MM.1S (cell line): ENCODE data around the gene BACH2.

Experiments used
- DNase-seq: peaks from one replicate; pipeline ENCODE4 v3.0.0-alpha.2; 2015
- H2AFZ ChIP-seq: fragments of 300-600 bp; sonication (generic); 2 replicates; pipeline ENCODE4 v1.6.0; 2016; ENCODE audit warnings: antibody characterized with exemption, low read length
- H3F3A ChIP-seq: fragments of 300-600 bp; sonication (generic); 2 replicates; pipeline ENCODE4 v1.6.1; 2016; ENCODE audit warnings: mild to moderate bottlenecking, antibody characterized with exemption, low read length, moderate library complexity, mixed read lengths; ENCODE audit not compliant: insufficient read depth
- H3K27ac ChIP-seq: fragments of 300-600 bp; sonication (generic); 2 replicates; pipeline ENCODE4 v1.5.1; 2016; ENCODE audit warnings: mild to moderate bottlenecking, low read length
- H3K27me3 ChIP-seq: fragments of 300-600 bp; sonication (generic); replicated peaks from 2 replicates; pipeline ENCODE4 v1.6.0; 2016; ENCODE audit warnings: low read length; ENCODE audit not compliant: insufficient read depth
- H3K36me3 ChIP-seq: fragments of 300-600 bp; sonication (generic); replicated peaks from 2 replicates; pipeline ENCODE4 v1.6.1; 2016; ENCODE audit warnings: mild to moderate bottlenecking, low read length, mixed read lengths; ENCODE audit not compliant: insufficient read depth
- H3K4me1 ChIP-seq: fragments of 300-600 bp; sonication (generic); 2 replicates; pipeline ENCODE4 v1.6.1; 2016; ENCODE audit warnings: low read length, mixed read lengths
- H3K4me2 ChIP-seq: fragments of 300-600 bp; sonication (generic); 2 replicates; pipeline ENCODE4 v1.6.0; 2016; ENCODE audit warnings: low read depth, low read length
- H3K4me3 ChIP-seq: fragments of 300-600 bp; sonication (generic); 2 replicates; pipeline ENCODE4 v1.5.1; 2016; ENCODE audit warnings: low read length, mixed read lengths
- H3K79me2 ChIP-seq: fragments of 300-600 bp; sonication (generic); 2 replicates; pipeline ENCODE4 v1.6.1; 2016; ENCODE audit warnings: mixed run types, low read length, mixed read lengths
- H3K9ac ChIP-seq: fragments of 300-600 bp; sonication (generic); 2 replicates; pipeline ENCODE4 v1.6.1; 2016; ENCODE audit warnings: low read length, mixed read lengths
- H3K9me2 ChIP-seq: fragments of 300-600 bp; sonication (generic); replicated peaks from 2 replicates; pipeline ENCODE4 v1.6.1; 2016; ENCODE audit warnings: mild to moderate bottlenecking, low read length, mixed read lengths; ENCODE audit not compliant: insufficient read depth
- H3K9me3 ChIP-seq: fragments of 300-600 bp; sonication (generic); replicated peaks from 2 replicates; pipeline ENCODE4 v1.6.1; 2016; ENCODE audit warnings: mild to moderate bottlenecking, low read length, mixed read lengths; ENCODE audit not compliant: insufficient read depth
- H4K20me1 ChIP-seq: fragments of 300-600 bp; sonication (generic); 2 replicates; pipeline ENCODE4 v1.6.1; 2016; ENCODE audit warnings: mild to moderate bottlenecking, low read length, moderate library complexity, mixed read lengths; ENCODE audit not compliant: insufficient read depth
- CTCF ChIP-seq: fragments of 300-600 bp; sonication (generic); IDR thresholded peaks from 2 replicates; pipeline ENCODE4 v1.5.1; 2016; ENCODE audit warnings: antibody characterized with exemption, low read length, mixed read lengths
- EZH2 ChIP-seq: fragments of 300-600 bp; sonication (generic); optimal IDR thresholded peaks from 2 replicates; pipeline ENCODE3; 2017; ENCODE audit warnings: low read depth, mild to moderate bottlenecking, antibody characterized with exemption, low read length, mixed read lengths
- EZH2phosphoT487 ChIP-seq: fragments of 300-600 bp; sonication (generic); IDR thresholded peaks from 2 replicates; pipeline ENCODE4 v1.6.1; 2018; ENCODE audit warnings: antibody characterized with exemption, low read length

Gene BACH2

GRCh38 chr6:90277302-90278011 is 19.2 kb downstream of the BACH2 start:
- Histone ChIP-seq H3K9me3 (no peaks in the 10 kb centered on the region), H4K20me1 (no peaks in the 10 kb centered on the region), H3F3A (no peaks in the 10 kb centered on the region), H3K9ac (no peak overlapping the region), H3K27ac (no peak overlapping the region), H3K36me3 (no peaks in the 10 kb centered on the region), H3K4me3 (no peak overlapping the region), H3K4me1 (no peaks in the 10 kb centered on the region), H2AFZ (no peak overlapping the region), H3K27me3 (no peaks in the 10 kb centered on the region), H3K9me2 (no peaks in the 10 kb centered on the region), H3K79me2 (peaks cover 69% of the 10 kb centered on the region), H3K4me2 (no peak overlapping the region)
- TF ChIP-seq EZH2 (no peak), CTCF (no peak), EZH2phosphoT487 (no peak)
- DNase-seq, result no peak

- Histone ChIP-seq H3K4me1 (peaks cover under 1% of the 10 kb centered on the region; the same call in 1 of the 2 replicates), H2AFZ (no peak overlapping the region), H3K9me3 (no peaks in the 10 kb centered on the region), H4K20me1 (no peaks in the 10 kb centered on the region), H3K9ac (no peak overlapping the region), H3K79me2 (peaks cover 56% of the 10 kb centered on the region), H3K4me2 (no peak overlapping the region), H3K27me3 (no peaks in the 10 kb centered on the region), H3F3A (peaks cover 1% of the 10 kb centered on the region; the same call in 1 of the 2 replicates), H3K9me2 (no peaks in the 10 kb centered on the region), H3K27ac (no peak overlapping the region), H3K36me3 (no peaks in the 10 kb centered on the region), H3K4me3 (no peak overlapping the region)
- no peak for DNase-seq
- TF ChIP-seq EZH2, result no peak
Measured at GRCh38 chr6:90274451-90275030, 22.1 kb downstream of the BACH2 start.

- Histone ChIP-seq H3F3A (peaks cover 8% of the 10 kb centered on the region; the same call in 1 of the 2 replicates), H2AFZ (no peak overlapping the region), H3K9ac (no peak overlapping the region), H3K9me2 (no peaks in the 10 kb centered on the region), H3K4me2 (no peak overlapping the region), H3K4me3 (no peak overlapping the region), H3K36me3 (no peaks in the 10 kb centered on the region), H3K27ac (no peak overlapping the region), H3K79me2 (peaks cover 50% of the 10 kb centered on the region), H3K9me3 (no peaks in the 10 kb centered on the region), H3K27me3 (no peaks in the 10 kb centered on the region), H3K4me1 (peaks cover 7% of the 10 kb centered on the region; the same call in 1 of the 2 replicates), H4K20me1 (no peaks in the 10 kb centered on the region)
- DNase-seq, result no peak
- no peak for TF ChIP-seq EZH2phosphoT487
- no peak for TF ChIP-seq EZH2
- TF ChIP-seq CTCF, result no peak
Measured at GRCh38 chr6:90273863-90274262, 22.8 kb downstream of the BACH2 start.

GRCh38 chr6:90272895-90273294 is 23.7 kb downstream of the BACH2 start:
- no peak for DNase-seq
- peaks cover 10% of the 10 kb centered on the region; the same call in 1 of the 2 replicates for H3K4me1 ChIP-seq
- no peaks in the 10 kb centered on the region for H3K27me3 ChIP-seq
- H3K9me2 ChIP-seq, result no peaks in the 10 kb centered on the region
- H3K79me2 ChIP-seq, result peaks cover 41% of the 10 kb centered on the region
- H3K4me3 ChIP-seq, result no peak overlapping the region
- H3K27ac ChIP-seq, result no peak overlapping the region
- H2AFZ ChIP-seq, result no peak overlapping the region
- peaks cover 16% of the 10 kb centered on the region for H3F3A ChIP-seq
- H3K36me3 ChIP-seq, result no peaks in the 10 kb centered on the region
- TF ChIP-seq EZH2phosphoT487 (no peak), CTCF (no peak), EZH2 (no peak)
- no peak overlapping the region for H3K9ac ChIP-seq
- H4K20me1 ChIP-seq, result no peaks in the 10 kb centered on the region
- no peaks in the 10 kb centered on the region for H3K9me3 ChIP-seq
- H3K4me2 ChIP-seq, result no peak overlapping the region
